ENCODE measurements around the gene PHF21A. TPM values are rescaled to one million over a fixed set of nuclear protein-coding genes. Genes with fewer than 3 reads are reported as not detected.

Gene PHF21A
- total and polyA plus RNA-seq, 10 of the 15 experiments (the other 5 are each of a cell fraction or from before 2014, with no cell fraction given), result 2.6 to 37.2 (median 16.0) TPM

DNA sequence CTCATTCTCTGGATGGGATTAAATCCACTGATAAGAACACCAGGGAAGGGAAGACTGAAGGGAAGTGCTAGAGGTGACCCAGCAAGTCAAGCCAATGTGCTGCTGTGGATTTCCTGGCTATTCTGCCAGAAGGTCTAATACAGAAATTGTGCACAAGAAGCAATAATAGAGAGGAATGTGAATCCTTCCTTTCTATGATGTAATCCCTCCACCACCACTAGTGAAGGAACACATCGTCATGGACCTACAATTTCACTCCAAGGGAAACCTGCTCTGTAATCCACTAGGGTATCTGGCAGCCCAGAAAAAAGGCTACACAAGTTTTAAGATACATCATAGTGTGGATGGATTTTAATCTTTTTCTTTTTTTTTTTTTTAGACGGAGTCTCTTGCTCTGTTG is 181.4 kb downstream of the PHF21A start (continued):
- TF ChIP-seq, protein P1, sequence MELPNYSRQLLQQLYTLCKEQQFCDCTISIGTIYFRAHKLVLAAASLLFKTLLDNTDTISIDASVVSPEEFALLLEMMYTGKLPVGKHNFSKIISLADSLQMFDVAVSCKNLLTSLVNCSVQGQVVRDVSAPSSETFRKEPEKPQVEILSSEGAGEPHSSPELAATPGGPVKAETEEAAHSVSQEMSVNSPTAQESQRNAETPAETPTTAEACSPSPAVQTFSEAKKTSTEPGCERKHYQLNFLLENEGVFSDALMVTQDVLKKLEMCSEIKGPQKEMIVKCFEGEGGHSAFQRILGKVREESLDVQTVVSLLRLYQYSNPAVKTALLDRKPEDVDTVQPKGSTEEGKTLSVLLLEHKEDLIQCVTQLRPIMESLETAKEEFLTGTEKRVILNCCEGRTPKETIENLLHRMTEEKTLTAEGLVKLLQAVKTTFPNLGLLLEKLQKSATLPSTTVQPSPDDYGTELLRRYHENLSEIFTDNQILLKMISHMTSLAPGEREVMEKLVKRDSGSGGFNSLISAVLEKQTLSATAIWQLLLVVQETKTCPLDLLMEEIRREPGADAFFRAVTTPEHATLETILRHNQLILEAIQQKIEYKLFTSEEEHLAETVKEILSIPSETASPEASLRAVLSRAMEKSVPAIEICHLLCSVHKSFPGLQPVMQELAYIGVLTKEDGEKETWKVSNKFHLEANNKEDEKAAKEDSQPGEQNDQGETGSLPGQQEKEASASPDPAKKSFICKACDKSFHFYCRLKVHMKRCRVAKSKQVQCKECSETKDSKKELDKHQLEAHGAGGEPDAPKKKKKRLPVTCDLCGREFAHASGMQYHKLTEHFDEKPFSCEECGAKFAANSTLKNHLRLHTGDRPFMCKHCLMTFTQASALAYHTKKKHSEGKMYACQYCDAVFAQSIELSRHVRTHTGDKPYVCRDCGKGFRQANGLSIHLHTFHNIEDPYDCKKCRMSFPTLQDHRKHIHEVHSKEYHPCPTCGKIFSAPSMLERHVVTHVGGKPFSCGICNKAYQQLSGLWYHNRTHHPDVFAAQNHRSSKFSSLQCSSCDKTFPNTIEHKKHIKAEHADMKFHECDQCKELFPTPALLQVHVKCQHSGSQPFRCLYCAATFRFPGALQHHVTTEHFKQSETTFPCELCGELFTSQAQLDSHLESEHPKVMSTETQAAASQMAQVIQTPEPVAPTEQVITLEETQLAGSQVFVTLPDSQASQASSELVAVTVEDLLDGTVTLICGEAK (IDR thresholded peaks at IDR 0.05; ENCODE audit: borderline replicate concordance), result no peak
- TF ChIP-seq MTA2 (IDR thresholded peaks at IDR 0.05; ENCODE audit: low read depth) (no peak), NFYA (IDR thresholded peaks at IDR 0.05; ENCODE audit: borderline replicate concordance, low read depth, low read length) (no peak), IKZF2 (IDR thresholded peaks at IDR 0.05) (no peak)
- TF ChIP-seq, protein P2, sequence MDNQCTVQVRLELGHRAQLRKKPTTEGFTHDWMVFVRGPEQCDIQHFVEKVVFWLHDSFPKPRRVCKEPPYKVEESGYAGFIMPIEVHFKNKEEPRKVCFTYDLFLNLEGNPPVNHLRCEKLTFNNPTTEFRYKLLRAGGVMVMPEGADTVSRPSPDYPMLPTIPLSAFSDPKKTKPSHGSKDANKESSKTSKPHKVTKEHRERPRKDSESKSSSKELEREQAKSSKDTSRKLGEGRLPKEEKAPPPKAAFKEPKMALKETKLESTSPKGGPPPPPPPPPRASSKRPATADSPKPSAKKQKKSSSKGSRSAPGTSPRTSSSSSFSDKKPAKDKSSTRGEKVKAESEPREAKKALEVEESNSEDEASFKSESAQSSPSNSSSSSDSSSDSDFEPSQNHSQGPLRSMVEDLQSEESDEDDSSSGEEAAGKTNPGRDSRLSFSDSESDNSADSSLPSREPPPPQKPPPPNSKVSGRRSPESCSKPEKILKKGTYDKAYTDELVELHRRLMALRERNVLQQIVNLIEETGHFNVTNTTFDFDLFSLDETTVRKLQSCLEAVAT (IDR thresholded peaks at IDR 0.05), result no peak

DNA sequence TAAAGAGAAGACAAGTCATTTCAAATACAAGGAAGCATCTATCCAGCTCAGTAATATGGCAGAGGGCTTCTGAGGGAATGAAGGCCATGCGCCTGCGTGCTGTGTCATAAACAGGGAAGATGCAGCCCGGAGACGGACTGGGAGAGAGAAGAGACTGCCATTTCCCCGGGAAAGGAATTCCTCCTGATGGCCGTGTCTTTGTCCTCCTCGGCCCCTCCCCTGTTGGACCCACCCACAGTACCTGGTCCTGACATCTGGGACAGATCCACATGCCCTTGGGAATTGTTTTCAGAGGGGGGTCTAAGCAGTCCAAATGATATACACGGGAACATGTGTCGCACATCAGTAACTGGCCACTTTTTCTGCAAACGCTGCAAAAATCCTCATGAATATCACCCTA is 183.3 kb downstream of the PHF21A start:
- intact Hi-C loops (cut with micrococcal nuclease; ENCODE audit: unreplicated experiment) (no loop called here), in situ Hi-C loops (cut with MboI) (no loop called here)
- ChIA-PET SMC1A (ENCODE audit: uncharacterized antibody, unreplicated experiment) (interaction anchor here (1.2 to 3.0 kb wide), 3 partner anchors 8 to 28 kb away, joined by 5 to 13 read pairs (median 7); partner anchors contain the start of gene PEX16), CTCF (interaction anchor here (3.3 kb wide), 1 partner anchor 27 kb away, joined by 21 read pairs; no protein-coding TSS in a partner anchor), RAD21 (ENCODE audit: unreplicated experiment) (interaction anchor here (0.6 to 2.2 kb wide), 3 partner anchors 8 to 92 kb away, joined by 3 to 11 read pairs (median 3); partner anchors contain the start of gene PEX16), POLR2A (interaction anchor here (1.1 to 2.4 kb wide), 3 partner anchors 7 to 908 kb away, joined by 3 to 19 read pairs (median 8); partner anchors contain the start of genes CKAP5 and PEX16)
- no TSS peak for BruUV-seq (replicated peaks)
- Histone ChIP-seq H3K4me3 (no peak overlapping the region), H4K20me1 (ENCODE audit: control insufficient read depth, insufficient read depth) (no peaks in the 10 kb centered on the region), H3K4me1 (ENCODE audit: control insufficient read depth, insufficient read depth, low read length) (peaks cover 27% of the 10 kb centered on the region), H3K36me3 (ENCODE audit: control insufficient read depth in 2 of 2, insufficient read depth in 2 of 2, low read length in 1 of 2) (peaks cover 8 to 9% of the 10 kb centered on the region in 2 experiments; a peak in 3 of 4 replicates), H3K27ac (ENCODE audit: control insufficient read depth, insufficient read depth) (no peak overlapping the region), H3K9ac (ENCODE audit: control insufficient read depth, insufficient read depth, low read length) (no peak overlapping the region), H3K4me2 (ENCODE audit: control insufficient read depth, insufficient read depth) (no peak overlapping the region), H3K9me3 (replicated peaks; ENCODE audit: control insufficient read depth, insufficient read depth, low read length) (no peaks in the 10 kb centered on the region), H3K79me2 (ENCODE audit: control insufficient read depth, insufficient read depth, low read length) (no peaks in the 10 kb centered on the region), H3K27me3 (replicated peaks in 1 of 2; ENCODE audit: control insufficient read depth in 2 of 2, insufficient read depth in 2 of 2, low read length in 1 of 2) (no peaks in the 10 kb centered on the region), H2AFZ (ENCODE audit: control insufficient read depth, low read depth, low read length) (no peak overlapping the region)
- no peak for FAIRE-seq
- DNase-seq (ENCODE audit: low read depth, low spot score), result no peak
- 96% methylated on average over 10 of the region's 10 CpGs for WGBS (ENCODE audit: insufficient coverage, insufficient replicate concordance, low lambda C conversion rate, missing lambda C conversion rate)
- no peak for ATAC-seq
- no peak for TF ChIP-seq YBX1 (IDR thresholded peaks at IDR 0.05)
- no peak for TF ChIP-seq CREB1 (IDR thresholded peaks at IDR 0.05; ENCODE audit: low read depth)
- TF ChIP-seq EP300 (IDR thresholded peaks at IDR 0.05; ENCODE audit: borderline replicate concordance in 1 of 2, control insufficient read depth in 1 of 2, low read depth in 2 of 2, low read length in 2 of 2), result no peak
- TF ChIP-seq TBL1XR1 (IDR thresholded peaks at IDR 0.05; ENCODE audit: low read depth, low read length), result no peak
- TF ChIP-seq BACH1 (IDR thresholded peaks at IDR 0.05; ENCODE audit: borderline replicate concordance), result no peak
- no peak for TF ChIP-seq TCF7 (IDR thresholded peaks at IDR 0.05; ENCODE audit: borderline replicate concordance)
- TF ChIP-seq, protein P3, sequence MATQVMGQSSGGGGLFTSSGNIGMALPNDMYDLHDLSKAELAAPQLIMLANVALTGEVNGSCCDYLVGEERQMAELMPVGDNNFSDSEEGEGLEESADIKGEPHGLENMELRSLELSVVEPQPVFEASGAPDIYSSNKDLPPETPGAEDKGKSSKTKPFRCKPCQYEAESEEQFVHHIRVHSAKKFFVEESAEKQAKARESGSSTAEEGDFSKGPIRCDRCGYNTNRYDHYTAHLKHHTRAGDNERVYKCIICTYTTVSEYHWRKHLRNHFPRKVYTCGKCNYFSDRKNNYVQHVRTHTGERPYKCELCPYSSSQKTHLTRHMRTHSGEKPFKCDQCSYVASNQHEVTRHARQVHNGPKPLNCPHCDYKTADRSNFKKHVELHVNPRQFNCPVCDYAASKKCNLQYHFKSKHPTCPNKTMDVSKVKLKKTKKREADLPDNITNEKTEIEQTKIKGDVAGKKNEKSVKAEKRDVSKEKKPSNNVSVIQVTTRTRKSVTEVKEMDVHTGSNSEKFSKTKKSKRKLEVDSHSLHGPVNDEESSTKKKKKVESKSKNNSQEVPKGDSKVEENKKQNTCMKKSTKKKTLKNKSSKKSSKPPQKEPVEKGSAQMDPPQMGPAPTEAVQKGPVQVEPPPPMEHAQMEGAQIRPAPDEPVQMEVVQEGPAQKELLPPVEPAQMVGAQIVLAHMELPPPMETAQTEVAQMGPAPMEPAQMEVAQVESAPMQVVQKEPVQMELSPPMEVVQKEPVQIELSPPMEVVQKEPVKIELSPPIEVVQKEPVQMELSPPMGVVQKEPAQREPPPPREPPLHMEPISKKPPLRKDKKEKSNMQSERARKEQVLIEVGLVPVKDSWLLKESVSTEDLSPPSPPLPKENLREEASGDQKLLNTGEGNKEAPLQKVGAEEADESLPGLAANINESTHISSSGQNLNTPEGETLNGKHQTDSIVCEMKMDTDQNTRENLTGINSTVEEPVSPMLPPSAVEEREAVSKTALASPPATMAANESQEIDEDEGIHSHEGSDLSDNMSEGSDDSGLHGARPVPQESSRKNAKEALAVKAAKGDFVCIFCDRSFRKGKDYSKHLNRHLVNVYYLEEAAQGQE (IDR thresholded peaks at IDR 0.05; ENCODE audit: low read depth, low read length), result no peak
- TF ChIP-seq ZNF622 (IDR thresholded peaks at IDR 0.05), result no peak
- TF ChIP-seq STAT3 (IDR thresholded peaks at IDR 0.05; ENCODE audit: low read depth, low read length), result no peak

All from GM12878 (cell line).